ENCODE measurements around the gene EFNB2. TPM values are rescaled to one million over a fixed set of nuclear protein-coding genes. Genes with fewer than 3 reads are reported as not detected.

Gene EFNB2
- total RNA-seq, 1 donor from 2014 or later, result 0.31 TPM

GRCh38 chr13:106514928-106515634 is 20.4 kb downstream of the EFNB2 start:
- no peaks in the 10 kb centered on the region for H3K9me3 Mint-ChIP-seq
- ChIA-PET CTCF (no interaction called here), POLR2A (no interaction called here)
- no peaks in the 10 kb centered on the region for H3K36me3 Mint-ChIP-seq (ENCODE audit: low read depth)
- TF ChIP-seq CTCF (IDR thresholded peaks at IDR 0.05), result no peak
- H3K4me1 Mint-ChIP-seq, result no peaks in the 10 kb centered on the region
- DNase-seq (no peak), ATAC-seq (ENCODE audit: low read depth) (no peak)
- H3K27ac Mint-ChIP-seq, result no peak overlapping the region
- no peak overlapping the region for H3K4me3 Mint-ChIP-seq
- peaks cover 16% of the 10 kb centered on the region for H3K27me3 Mint-ChIP-seq
- intact Hi-C loops (cut with micrococcal nuclease), result no loop called here

- H3K27ac Mint-ChIP-seq, result no peak overlapping the region
- CTCF ChIA-PET, result no interaction called here
Observed at GRCh38 chr13:106513025-106513983, 22.2 kb downstream of the EFNB2 start.

GRCh38 chr13:106507560-106508274 is 27.7 kb downstream of the EFNB2 start:
- no peaks in the 10 kb centered on the region for H3K4me1 Mint-ChIP-seq
- no peak overlapping the region for H3K27ac Mint-ChIP-seq
- ATAC-seq (ENCODE audit: low read depth) (no peak), DNase-seq (no peak)
- no peaks in the 10 kb centered on the region for H3K36me3 Mint-ChIP-seq (ENCODE audit: low read depth)
- intact Hi-C loops (cut with micrococcal nuclease), result no loop called here
- no peaks in the 10 kb centered on the region for H3K9me3 Mint-ChIP-seq
- ChIA-PET POLR2A (no interaction called here), CTCF (interaction anchor here (0.6 kb wide), 1 partner anchor 29 kb away, joined by 3 read pairs; no protein-coding TSS in a partner anchor)
- no peak for TF ChIP-seq CTCF (IDR thresholded peaks at IDR 0.05)
- peaks cover 8% of the 10 kb centered on the region for H3K27me3 Mint-ChIP-seq
- H3K4me3 Mint-ChIP-seq, result no peak overlapping the region

More at GRCh38 chr13:106513025-106513983, 22.2 kb downstream of the EFNB2 start:
- H3K4me3 Mint-ChIP-seq, result no peak overlapping the region
- no peaks in the 10 kb centered on the region for H3K4me1 Mint-ChIP-seq
- POLR2A ChIA-PET, result no interaction called here
- DNase-seq, result no peak
- no peak for ATAC-seq (ENCODE audit: low read depth)
- no peak for TF ChIP-seq CTCF (IDR thresholded peaks at IDR 0.05)
- no peaks in the 10 kb centered on the region for H3K9me3 Mint-ChIP-seq
- H3K27me3 Mint-ChIP-seq, result peaks cover 12% of the 10 kb centered on the region
- intact Hi-C loops (cut with micrococcal nuclease), result no loop called here
- no peaks in the 10 kb centered on the region for H3K36me3 Mint-ChIP-seq (ENCODE audit: low read depth)

- no peak overlapping the region for H3K27ac Mint-ChIP-seq
- no peak overlapping the region for H3K4me3 Mint-ChIP-seq
- no peaks in the 10 kb centered on the region for H3K4me1 Mint-ChIP-seq
- TF ChIP-seq CTCF (IDR thresholded peaks at IDR 0.05), result no peak
- intact Hi-C loops (cut with micrococcal nuclease), result no loop called here
- ATAC-seq (ENCODE audit: low read depth) (no peak), DNase-seq (no peak)
- CTCF ChIA-PET, result no interaction called here
- peaks cover 6% of the 10 kb centered on the region for H3K27me3 Mint-ChIP-seq
- no peaks in the 10 kb centered on the region for H3K9me3 Mint-ChIP-seq
- POLR2A ChIA-PET, result no interaction called here
- no peaks in the 10 kb centered on the region for H3K36me3 Mint-ChIP-seq (ENCODE audit: low read depth)
Observed at GRCh38 chr13:106506286-106506685, 29.2 kb downstream of the EFNB2 start.

GRCh38 chr13:106505732-106506131 is 29.7 kb downstream of the EFNB2 start:
- H3K27ac Mint-ChIP-seq, result no peak overlapping the region
- TF ChIP-seq CTCF (IDR thresholded peaks at IDR 0.05), result no peak
- ChIA-PET CTCF (no interaction called here), POLR2A (no interaction called here)
- no peaks in the 10 kb centered on the region for H3K4me1 Mint-ChIP-seq
- DNase-seq (no peak), ATAC-seq (ENCODE audit: low read depth) (no peak)
- no peak overlapping the region for H3K4me3 Mint-ChIP-seq
- intact Hi-C loops (cut with micrococcal nuclease), result no loop called here
- H3K36me3 Mint-ChIP-seq (ENCODE audit: low read depth), result no peaks in the 10 kb centered on the region
- H3K27me3 Mint-ChIP-seq, result peaks cover 7% of the 10 kb centered on the region
- H3K9me3 Mint-ChIP-seq, result no peaks in the 10 kb centered on the region

Data from activated B cell treated with CpG ODN at 0.5 μM for 24 hours (primary cell).